Measurements from ENCODE around the gene GCAT. TPM values are rescaled to one million over a fixed set of nuclear protein-coding genes. Genes with fewer than 3 reads are reported as not detected.
A peak's percentile ranks its signal among the peaks of the same experiment; 100 is the strongest.

The GCAT gene
- total RNA-seq, 2 donors from 2014 or later: 14.9 to 22.7 TPM

DNA sequence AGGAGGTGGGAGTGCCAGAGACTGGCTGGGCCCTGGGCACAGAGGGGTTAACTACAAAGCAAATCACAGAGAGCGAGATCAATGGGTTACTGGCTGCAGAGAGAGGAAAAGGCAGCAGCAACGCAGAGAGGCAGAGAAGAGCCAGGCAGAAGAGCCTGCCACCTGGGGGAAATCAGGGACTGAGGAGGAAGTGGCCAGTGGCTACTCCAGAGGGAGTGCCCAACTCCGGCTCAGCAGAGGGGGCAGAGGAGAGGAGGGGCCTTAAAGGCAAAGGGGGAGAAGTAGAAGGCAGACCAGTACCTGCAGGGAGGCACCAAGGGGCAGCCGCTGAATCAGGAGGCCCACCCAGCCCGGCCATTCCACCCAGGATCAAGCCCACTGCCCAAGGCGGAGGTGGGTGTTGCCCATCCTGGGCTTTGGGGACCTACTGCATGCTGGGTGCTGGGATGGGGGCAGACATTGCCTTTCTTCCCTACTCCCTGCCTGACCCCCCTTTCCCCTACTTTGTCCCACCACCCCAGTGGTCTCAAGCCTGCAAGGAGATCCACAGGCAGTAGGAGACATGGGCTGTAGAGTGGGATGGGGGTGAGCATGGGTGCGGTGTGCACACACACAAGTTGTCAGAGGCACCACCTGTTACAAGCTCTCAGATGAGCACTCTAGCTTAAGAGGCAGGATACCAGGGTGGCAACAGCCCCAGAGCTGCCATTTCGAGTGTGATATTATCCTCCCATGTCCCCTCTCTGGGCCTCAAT, 14.5 kb downstream of the GCAT start:
- Mint-ChIP-seq H3K4me3 (no peak overlapping the region), H3K9me3 (no peaks in the 10 kb centered on the region), H3K27me3 (ENCODE audit: low read depth) (peaks cover 42% of the 10 kb centered on the region), H3K4me1 (ENCODE audit: low read depth) (peaks cover 6% of the 10 kb centered on the region), H3K27ac (no peak overlapping the region), H3K36me3 (ENCODE audit: insufficient read depth in 2 of 2) (no peaks in the 10 kb centered on the region)
- DNase-seq (no peak), ATAC-seq (replicated peaks in 1 of 2) (no peak)

DNA sequence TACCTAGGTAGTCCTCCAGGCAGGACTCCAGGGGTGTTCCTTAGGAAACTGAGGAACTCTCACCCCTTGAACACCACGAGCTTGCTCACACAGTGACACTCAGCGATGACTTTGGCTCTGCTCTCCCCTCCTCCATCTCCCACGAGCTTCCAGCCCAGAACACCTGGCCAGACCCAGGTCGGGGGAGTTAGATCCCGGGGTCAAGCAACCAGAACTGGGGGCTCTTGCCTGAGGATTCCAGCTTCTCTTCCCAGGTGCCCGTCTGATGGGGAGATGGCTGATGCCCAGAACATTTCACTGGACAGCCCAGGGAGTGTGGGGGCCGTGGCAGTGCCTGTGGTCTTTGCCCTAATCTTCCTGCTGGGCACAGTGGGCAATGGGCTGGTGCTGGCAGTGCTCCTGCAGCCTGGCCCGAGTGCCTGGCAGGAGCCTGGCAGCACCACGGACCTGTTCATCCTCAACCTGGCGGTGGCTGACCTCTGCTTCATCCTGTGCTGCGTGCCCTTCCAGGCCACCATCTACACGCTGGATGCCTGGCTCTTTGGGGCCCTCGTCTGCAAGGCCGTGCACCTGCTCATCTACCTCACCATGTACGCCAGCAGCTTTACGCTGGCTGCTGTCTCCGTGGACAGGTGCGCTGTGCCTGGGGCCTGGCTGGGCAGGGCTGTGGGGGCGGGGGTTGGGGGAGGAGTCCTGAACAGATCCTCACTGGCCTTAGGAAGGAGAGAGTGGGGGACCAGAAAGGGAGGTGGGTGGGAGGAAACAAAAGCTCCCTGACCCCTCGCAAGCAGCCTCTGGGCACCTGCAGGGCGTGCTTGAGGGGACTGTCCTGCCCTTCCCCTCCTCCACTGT, 15.6 kb downstream of the GCAT start, which contains the start of gene GALR3:
TSS of gene GALR3 (plus strand) at position 249 of the 852 bp plus-strand sequence. CDS start at position 274, 25 bp downstream.
- H3K4me3 Mint-ChIP-seq: peak within 1 kb of the TSS; percentile 47
- ATAC-seq (replicated peaks in 1 of 2) (no peak), DNase-seq (no peak)
- peaks cover 0 to 2% of the 10 kb centered on the region in 2 donors for H3K36me3 Mint-ChIP-seq (ENCODE audit: insufficient read depth in 2 of 2)
- H3K27ac Mint-ChIP-seq: no peak within 1 kb of the TSS
- H3K27me3 Mint-ChIP-seq (ENCODE audit: low read depth): peaks cover 42% of the 10 kb centered on the region
- H3K9me3 Mint-ChIP-seq: no peaks in the 10 kb centered on the region
- peaks cover 6% of the 10 kb centered on the region for H3K4me1 Mint-ChIP-seq (ENCODE audit: low read depth)

- DNase-seq: peak; percentile 38 to 47
Observed at GRCh38 chr22:37824674-37825641, 17.2 kb downstream of the GCAT start.

GRCh38 chr22:37827056-37827455, 19.3 kb downstream of the GCAT start:
- Mint-ChIP-seq H3K27ac (no peak overlapping the region), H3K27me3 (ENCODE audit: low read depth) (peaks cover 20% of the 10 kb centered on the region), H3K4me1 (ENCODE audit: low read depth) (no peaks in the 10 kb centered on the region), H3K4me3 (no peak overlapping the region), H3K9me3 (no peaks in the 10 kb centered on the region), H3K36me3 (ENCODE audit: insufficient read depth in 2 of 2) (peaks cover 0 to 3% of the 10 kb centered on the region in 2 donors)
- ATAC-seq (replicated peaks in 1 of 2): no peak
- no peak for DNase-seq

More at GRCh38 chr22:37824674-37825641, 17.2 kb downstream of the GCAT start:
- H3K9me3 Mint-ChIP-seq: no peaks in the 10 kb centered on the region
- peak; percentile 77 to 80 for ATAC-seq (replicated peaks in 1 of 2)
- H3K4me3 Mint-ChIP-seq: peak overlapping the region; percentile 78
- H3K27me3 Mint-ChIP-seq (ENCODE audit: low read depth): peaks cover 32% of the 10 kb centered on the region
- no peak overlapping the region for H3K27ac Mint-ChIP-seq
- H3K4me1 Mint-ChIP-seq (ENCODE audit: low read depth): no peaks in the 10 kb centered on the region
- peaks cover 0 to 2% of the 10 kb centered on the region in 2 donors for H3K36me3 Mint-ChIP-seq (ENCODE audit: insufficient read depth in 2 of 2)

DNA sequence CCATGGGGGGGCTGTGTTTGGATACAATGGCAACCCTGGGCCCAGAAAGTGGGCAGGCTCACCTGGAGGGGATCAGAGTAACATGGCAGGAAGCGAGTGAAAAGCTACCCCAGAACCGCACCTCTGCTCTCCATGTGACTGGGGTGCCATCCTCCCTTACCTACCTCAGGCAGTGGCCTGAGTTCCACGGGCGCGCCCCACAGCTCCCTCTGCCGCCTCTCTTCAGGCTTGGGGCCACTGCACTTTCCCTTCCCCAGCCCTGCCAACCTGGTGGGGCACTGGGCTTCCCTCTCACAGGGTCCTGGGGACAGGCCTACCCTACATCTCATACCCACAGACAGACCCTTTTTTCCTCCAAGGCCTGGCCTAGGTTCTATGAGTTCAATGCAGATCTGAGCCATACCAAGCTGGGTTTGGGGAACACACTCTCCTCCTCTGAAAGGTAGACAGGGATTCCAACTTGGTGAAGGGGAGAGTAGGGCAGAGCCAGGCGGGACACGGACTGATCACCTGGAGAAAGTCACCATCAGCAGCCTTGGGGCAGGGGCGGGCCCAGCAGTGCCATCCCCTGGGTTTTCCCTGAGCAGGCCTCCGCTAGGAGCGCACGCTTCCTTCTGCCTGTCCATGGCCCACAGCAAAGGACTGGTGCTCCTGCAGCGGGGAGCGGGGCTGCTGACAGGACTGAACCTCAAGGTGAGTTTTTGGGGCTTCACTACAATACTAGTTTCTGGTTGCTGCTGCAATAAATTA, 22.5 kb downstream of the GCAT start:
- no peaks in the 10 kb centered on the region for H3K4me1 Mint-ChIP-seq (ENCODE audit: low read depth)

DNA sequence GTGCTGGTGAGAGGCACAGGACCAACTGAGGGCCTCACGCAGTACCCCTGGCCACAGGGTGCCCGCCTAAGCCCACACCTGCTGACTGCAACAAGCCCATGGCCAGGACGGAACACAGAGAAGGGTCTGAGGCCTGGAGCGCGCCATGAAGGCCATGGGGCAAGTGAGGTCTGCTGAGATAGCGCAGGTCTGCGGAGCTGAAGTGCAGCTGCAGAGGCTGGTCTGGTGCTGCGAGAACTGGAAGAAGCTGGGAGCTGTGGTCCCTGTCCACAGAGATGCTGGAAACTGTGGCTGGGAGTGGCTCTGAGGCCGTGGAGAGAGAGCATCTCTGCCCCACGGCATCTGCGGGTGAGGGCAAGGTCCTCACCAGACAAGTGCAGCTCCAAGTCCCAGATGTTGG, 23.7 kb downstream of the GCAT start:
- Mint-ChIP-seq H3K36me3 (ENCODE audit: insufficient read depth in 2 of 2) (peaks cover 0 to 3% of the 10 kb centered on the region in 2 donors), H3K27ac (no peak overlapping the region)

More for the DNA sequence above, 22.5 kb downstream of the GCAT start:
- no peaks in the 10 kb centered on the region for H3K9me3 Mint-ChIP-seq
- DNase-seq (no peak), ATAC-seq (replicated peaks in 1 of 2) (no peak)
- no peak overlapping the region for H3K4me3 Mint-ChIP-seq
- H3K27ac Mint-ChIP-seq: no peak overlapping the region
- no peaks in the 10 kb centered on the region for H3K27me3 Mint-ChIP-seq (ENCODE audit: low read depth)
- H3K36me3 Mint-ChIP-seq (ENCODE audit: insufficient read depth in 2 of 2): peaks cover 0 to 3% of the 10 kb centered on the region in 2 donors

DNA sequence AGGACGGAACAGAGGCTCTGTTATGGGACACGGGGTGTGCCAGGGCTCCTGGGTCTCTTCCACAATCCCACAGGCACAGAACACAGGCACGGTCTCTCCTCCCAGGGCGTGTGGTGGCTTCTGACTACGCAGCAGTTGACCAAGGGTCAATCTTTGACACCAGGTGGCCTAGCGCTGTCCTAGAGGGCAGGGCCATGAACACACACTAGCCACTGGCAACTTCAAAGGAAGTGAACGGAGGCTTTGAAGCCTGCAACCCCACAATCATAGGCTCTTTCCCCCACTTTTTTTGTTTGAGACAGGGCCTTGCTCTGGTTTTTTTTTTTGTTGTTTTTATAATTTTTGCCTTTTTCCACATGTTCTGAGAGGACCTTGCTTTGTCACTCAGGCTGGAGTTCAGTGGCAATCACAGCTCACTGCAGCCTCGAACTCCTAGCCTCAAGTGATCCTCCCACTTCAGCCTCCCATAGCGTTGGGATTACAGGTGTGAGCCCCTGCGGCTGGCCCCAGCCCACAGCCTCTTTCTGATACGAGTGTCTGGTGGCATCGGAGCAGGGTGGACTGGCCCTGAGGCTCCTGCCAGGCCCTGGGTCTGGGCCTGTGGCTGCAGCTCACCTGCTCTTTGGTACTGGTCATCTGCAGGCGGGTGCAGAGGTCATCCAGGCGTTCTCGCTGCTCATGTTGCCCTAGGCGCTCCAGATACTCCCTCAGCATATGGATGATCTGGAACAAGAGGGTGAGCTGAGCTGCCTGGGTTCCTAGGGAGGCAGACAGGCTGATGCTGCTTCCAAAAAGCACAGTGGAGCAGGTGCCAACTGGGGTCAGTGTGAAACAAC, 24.5 kb downstream of the GCAT start:
- ATAC-seq (replicated peaks in 1 of 2) (no peak), DNase-seq (no peak)
- peaks cover 0 to 3% of the 10 kb centered on the region in 2 donors for H3K36me3 Mint-ChIP-seq (ENCODE audit: insufficient read depth in 2 of 2)
- no peaks in the 10 kb centered on the region for H3K4me1 Mint-ChIP-seq (ENCODE audit: low read depth)
- no peaks in the 10 kb centered on the region for H3K27me3 Mint-ChIP-seq (ENCODE audit: low read depth)
- no peak overlapping the region for H3K27ac Mint-ChIP-seq
- no peaks in the 10 kb centered on the region for H3K9me3 Mint-ChIP-seq
- no peak overlapping the region for H3K4me3 Mint-ChIP-seq

More for the DNA sequence above, 23.7 kb downstream of the GCAT start:
- Mint-ChIP-seq H3K27me3 (ENCODE audit: low read depth) (no peaks in the 10 kb centered on the region), H3K4me3 (no peak overlapping the region), H3K4me1 (ENCODE audit: low read depth) (no peaks in the 10 kb centered on the region), H3K9me3 (no peaks in the 10 kb centered on the region)
- ATAC-seq (replicated peaks in 1 of 2) (no peak), DNase-seq (no peak)

DNA sequence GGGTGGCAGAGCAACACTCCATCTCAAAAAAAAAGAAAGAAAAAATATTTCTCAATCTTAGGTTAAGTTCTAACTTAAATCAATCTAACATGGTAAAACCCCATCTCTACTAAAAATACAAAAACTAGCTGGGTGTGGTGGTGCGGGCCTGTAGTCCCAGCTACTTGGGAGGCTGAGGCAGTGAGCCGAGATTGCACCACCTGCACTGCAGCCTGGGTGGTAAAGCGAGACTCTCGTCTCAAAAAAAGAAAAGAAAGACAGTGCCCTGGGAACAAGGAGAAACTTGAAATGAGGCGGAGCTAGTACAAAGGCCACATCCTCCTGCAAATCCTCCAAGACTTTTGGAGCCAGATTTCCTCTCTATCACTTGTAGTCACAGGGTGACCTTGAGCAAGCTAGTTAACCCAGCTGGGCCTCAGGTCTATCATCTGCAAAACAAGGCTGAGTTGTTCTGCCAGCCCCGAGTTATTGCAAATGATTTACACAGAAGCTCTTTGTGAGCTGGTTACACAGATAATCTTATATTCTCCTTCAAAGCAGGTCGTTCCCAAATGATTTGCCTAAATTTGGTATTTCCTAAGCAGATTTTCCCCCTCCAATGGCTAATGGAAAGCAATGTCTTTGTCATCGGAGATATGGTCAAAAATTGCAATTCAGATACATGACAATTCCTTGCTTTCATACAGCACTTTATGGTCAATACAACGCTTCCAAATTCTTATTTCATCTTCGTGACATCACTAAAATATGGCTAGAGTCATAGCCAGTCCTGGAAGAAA, 34.5 kb downstream of the GCAT start:
- H3K9me3 Mint-ChIP-seq: no peaks in the 10 kb centered on the region
- peaks cover 29% of the 10 kb centered on the region for H3K4me1 Mint-ChIP-seq (ENCODE audit: low read depth)
- peaks cover 0 to 4% of the 10 kb centered on the region in 2 donors for H3K36me3 Mint-ChIP-seq (ENCODE audit: insufficient read depth in 2 of 2)
- H3K4me3 Mint-ChIP-seq: peak overlapping the region; percentile 68 to 71
- ATAC-seq (replicated peaks in 1 of 2) (no peak), DNase-seq (no peak)
- H3K27me3 Mint-ChIP-seq (ENCODE audit: low read depth): no peaks in the 10 kb centered on the region
- H3K27ac Mint-ChIP-seq: no peak overlapping the region

DNA sequence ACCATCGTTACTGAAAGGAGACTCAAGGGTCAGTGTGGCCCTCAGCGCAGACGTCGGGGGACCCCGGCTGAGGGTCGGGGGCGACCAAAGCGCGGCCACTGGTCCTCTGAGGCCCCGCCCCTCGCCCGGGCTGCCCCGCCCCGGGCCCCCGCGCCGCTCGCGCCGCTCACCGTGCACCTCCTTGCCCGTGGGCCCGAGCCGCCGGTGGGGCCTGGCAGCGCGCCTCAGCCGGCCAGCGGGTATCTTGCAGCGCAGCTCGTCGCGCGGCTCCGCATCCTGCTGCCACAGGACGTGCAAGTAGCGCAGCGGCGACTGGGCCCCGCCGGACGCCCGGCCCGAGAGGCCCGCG, 36.0 kb downstream of the GCAT start:
- peaks cover 2 to 7% of the 10 kb centered on the region in 2 donors for H3K36me3 Mint-ChIP-seq (ENCODE audit: insufficient read depth in 2 of 2)
- peaks cover 44% of the 10 kb centered on the region for H3K4me1 Mint-ChIP-seq (ENCODE audit: low read depth)
- no peaks in the 10 kb centered on the region for H3K9me3 Mint-ChIP-seq
- H3K4me3 Mint-ChIP-seq: peak overlapping the region; percentile 88 to 98
- no peaks in the 10 kb centered on the region for H3K27me3 Mint-ChIP-seq (ENCODE audit: low read depth)
- DNase-seq (peak; percentile 67 to 68), ATAC-seq (replicated peaks in 1 of 2) (peak; percentile 52 to 53)
- peak overlapping the region; percentile 89 for H3K27ac Mint-ChIP-seq

DNA sequence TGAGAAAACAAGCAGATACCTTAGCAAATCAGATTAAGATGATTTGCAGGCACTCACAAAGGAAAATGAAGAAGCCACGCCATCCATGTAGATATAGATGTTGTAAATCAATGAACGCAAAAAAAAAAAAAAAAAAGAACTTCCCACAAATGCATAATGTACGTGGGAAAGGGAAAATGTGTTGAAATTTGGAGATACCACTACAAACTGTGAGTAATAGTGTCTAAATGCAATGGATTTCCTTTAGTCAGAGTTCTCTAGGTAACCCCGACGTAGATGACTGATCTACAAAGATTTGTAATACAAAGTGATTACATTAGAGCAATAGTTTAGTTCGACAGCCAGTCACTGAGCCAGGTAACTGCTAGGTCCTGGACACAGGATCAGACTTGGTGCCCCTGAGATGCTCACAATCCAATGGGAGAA, 37.2 kb downstream of the GCAT start:
- peak overlapping the region; percentile 73 for H3K27ac Mint-ChIP-seq

GRCh38 chr22:37846433-37846832, 38.7 kb downstream of the GCAT start:
- H3K9me3 Mint-ChIP-seq: no peaks in the 10 kb centered on the region
- H3K27me3 Mint-ChIP-seq (ENCODE audit: low read depth): no peaks in the 10 kb centered on the region
- peaks cover 62% of the 10 kb centered on the region for H3K4me1 Mint-ChIP-seq (ENCODE audit: low read depth)
- H3K27ac Mint-ChIP-seq: no peak overlapping the region
- ATAC-seq (replicated peaks in 1 of 2) (no peak), DNase-seq (no peak)
- H3K36me3 Mint-ChIP-seq (ENCODE audit: insufficient read depth in 2 of 2): peaks cover 7 to 20% of the 10 kb centered on the region in 2 donors
- no peak overlapping the region for H3K4me3 Mint-ChIP-seq

More for the DNA sequence above, 37.2 kb downstream of the GCAT start:
- peak overlapping the region; percentile 88 to 98 for H3K4me3 Mint-ChIP-seq
- peaks cover 49% of the 10 kb centered on the region for H3K4me1 Mint-ChIP-seq (ENCODE audit: low read depth)
- H3K9me3 Mint-ChIP-seq: no peaks in the 10 kb centered on the region
- ATAC-seq (replicated peaks in 1 of 2) (no peak), DNase-seq (no peak)
- peaks cover 7 to 14% of the 10 kb centered on the region in 2 donors for H3K36me3 Mint-ChIP-seq (ENCODE audit: insufficient read depth in 2 of 2)
- H3K27me3 Mint-ChIP-seq (ENCODE audit: low read depth): no peaks in the 10 kb centered on the region

All from activated T-cell treated with anti-CD3 and anti-CD28 coated beads, Interleukin-2, amount 50 U/mL, for 72 hours (primary cell).